ENCODE data around the gene CNTNAP4.

Gene CNTNAP4

DNA sequence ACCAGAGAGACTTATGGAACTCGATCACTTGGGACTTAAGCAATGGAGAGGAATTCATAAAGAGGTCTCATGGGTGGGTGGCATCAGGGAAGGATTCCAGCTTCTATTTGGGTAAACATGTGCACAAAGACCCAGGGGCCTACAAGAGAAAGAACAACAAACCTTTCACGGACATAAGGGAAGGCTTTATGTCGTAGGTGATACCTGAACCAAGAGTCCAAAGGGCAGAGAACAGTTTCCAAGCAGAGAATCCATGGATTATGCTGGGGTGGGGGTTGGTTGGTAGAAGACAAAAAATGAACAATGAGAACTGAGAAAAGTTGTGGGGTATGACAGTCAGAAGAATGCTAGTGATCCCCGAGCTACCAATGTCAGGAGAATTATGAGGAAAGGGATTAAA, 119.8 kb downstream of the CNTNAP4 start:
- no peaks in the 10 kb centered on the region for H3K27me3 ChIP-seq (ENCODE audit: low read depth, low read length)
- no peaks in the 10 kb centered on the region for H3K9me3 ChIP-seq (ENCODE audit: control insufficient read depth in 1 of 2, low read length in 2 of 2)
- H3K4me3 ChIP-seq (ENCODE audit: low read depth in 1 of 2, low read length in 2 of 2) = no peak overlapping the region
- H3K27ac ChIP-seq (ENCODE audit: low read length) = no peak overlapping the region
- H3K36me3 ChIP-seq (ENCODE audit: control insufficient read depth in 1 of 2, insufficient read depth in 2 of 2, low read length in 2 of 2) = no peaks in the 10 kb centered on the region
- no peaks in the 10 kb centered on the region for H3K4me1 ChIP-seq (ENCODE audit: control insufficient read depth in 1 of 2, insufficient read depth in 2 of 2, low read length in 2 of 2)

DNA sequence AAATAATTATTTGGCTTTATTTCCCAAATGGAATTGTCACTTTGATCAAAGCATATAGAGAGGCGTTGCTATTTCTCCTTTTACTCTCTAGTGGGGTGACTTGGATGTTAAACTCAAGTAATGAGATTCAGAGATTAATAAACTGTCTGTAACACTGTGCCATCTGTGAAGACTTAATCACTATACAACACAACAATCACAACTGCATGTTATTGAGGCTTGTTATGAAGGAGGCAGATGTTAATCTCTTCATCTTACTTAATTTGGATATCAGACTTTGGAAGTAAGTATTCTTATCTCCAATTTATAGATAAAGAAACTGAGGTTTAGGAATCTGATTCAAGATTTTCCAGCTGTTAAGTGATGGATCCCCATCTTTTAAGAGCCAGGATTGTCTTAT, 132.5 kb downstream of the CNTNAP4 start:
- H3K4me1 ChIP-seq (ENCODE audit: control insufficient read depth in 1 of 2, insufficient read depth in 2 of 2, low read length in 2 of 2) = no peaks in the 10 kb centered on the region
- H3K9me3 ChIP-seq (ENCODE audit: control insufficient read depth in 1 of 2, low read length in 2 of 2) = peaks cover 0 to 5% of the 10 kb centered on the region in 2 donors
- no peaks in the 10 kb centered on the region for H3K36me3 ChIP-seq (ENCODE audit: control insufficient read depth in 1 of 2, insufficient read depth in 2 of 2, low read length in 2 of 2)
- no peak overlapping the region for H3K27ac ChIP-seq (ENCODE audit: low read length)
- H3K27me3 ChIP-seq (ENCODE audit: low read depth, low read length) = no peaks in the 10 kb centered on the region
- no peak overlapping the region for H3K4me3 ChIP-seq (ENCODE audit: low read depth in 1 of 2, low read length in 2 of 2)

DNA sequence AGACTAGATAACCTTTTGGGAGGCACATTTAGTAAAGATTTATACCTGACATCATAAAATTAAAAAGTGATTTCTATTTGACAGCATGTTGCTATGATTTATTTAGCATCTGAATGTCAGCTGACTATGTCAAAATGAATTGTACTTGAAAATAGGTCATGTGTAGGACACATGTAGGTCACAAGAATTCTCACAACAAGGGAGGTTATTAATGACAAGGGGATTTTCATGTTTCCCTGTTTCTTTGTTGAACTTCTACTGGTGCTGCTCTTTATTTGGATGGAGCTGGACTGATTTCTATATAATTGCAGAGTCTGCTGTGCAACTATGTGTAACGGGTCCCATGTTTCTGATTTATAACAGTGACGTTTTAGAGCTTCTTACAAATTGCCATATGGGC, 144.4 kb downstream of the CNTNAP4 start:
- Histone ChIP-seq H3K36me3 (ENCODE audit: control insufficient read depth in 1 of 2, insufficient read depth in 2 of 2, low read length in 2 of 2) (no peaks in the 10 kb centered on the region), H3K4me3 (ENCODE audit: low read depth in 1 of 2, low read length in 2 of 2) (no peak overlapping the region), H3K4me1 (ENCODE audit: control insufficient read depth in 1 of 2, insufficient read depth in 2 of 2, low read length in 2 of 2) (no peaks in the 10 kb centered on the region), H3K9me3 (ENCODE audit: control insufficient read depth in 1 of 2, low read length in 2 of 2) (peaks cover 0 to 7% of the 10 kb centered on the region in 2 donors), H3K27me3 (ENCODE audit: low read depth, low read length) (no peaks in the 10 kb centered on the region), H3K27ac (ENCODE audit: low read length) (no peak overlapping the region)

DNA sequence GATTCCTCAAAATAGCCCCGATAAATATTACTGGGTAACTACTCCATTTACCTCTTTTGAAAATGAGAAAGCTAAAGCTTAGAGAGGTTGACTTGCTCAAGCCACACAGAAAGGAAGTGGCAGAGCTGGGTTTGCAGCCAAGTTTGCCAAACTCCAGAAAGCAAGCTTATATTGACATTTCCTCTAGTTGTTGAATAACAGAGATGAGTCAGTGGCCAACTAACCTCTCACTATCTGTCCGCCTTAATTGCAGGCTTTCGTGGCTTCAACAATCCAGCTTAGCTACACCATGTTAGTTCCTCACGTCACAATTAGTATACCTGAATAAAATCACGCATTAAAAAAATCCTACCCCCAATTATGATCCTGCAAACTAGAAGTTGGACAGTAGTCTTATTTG, 151.7 kb downstream of the CNTNAP4 start:
- Histone ChIP-seq H3K9me3 (ENCODE audit: control insufficient read depth in 1 of 2, low read length in 2 of 2) (no peaks in the 10 kb centered on the region), H3K36me3 (ENCODE audit: control insufficient read depth in 1 of 2, insufficient read depth in 2 of 2, low read length in 2 of 2) (no peaks in the 10 kb centered on the region), H3K4me3 (ENCODE audit: low read depth in 1 of 2, low read length in 2 of 2) (no peak overlapping the region), H3K4me1 (ENCODE audit: control insufficient read depth in 1 of 2, insufficient read depth in 2 of 2, low read length in 2 of 2) (no peaks in the 10 kb centered on the region), H3K27ac (ENCODE audit: low read length) (no peak overlapping the region), H3K27me3 (ENCODE audit: low read depth, low read length) (no peaks in the 10 kb centered on the region)

DNA sequence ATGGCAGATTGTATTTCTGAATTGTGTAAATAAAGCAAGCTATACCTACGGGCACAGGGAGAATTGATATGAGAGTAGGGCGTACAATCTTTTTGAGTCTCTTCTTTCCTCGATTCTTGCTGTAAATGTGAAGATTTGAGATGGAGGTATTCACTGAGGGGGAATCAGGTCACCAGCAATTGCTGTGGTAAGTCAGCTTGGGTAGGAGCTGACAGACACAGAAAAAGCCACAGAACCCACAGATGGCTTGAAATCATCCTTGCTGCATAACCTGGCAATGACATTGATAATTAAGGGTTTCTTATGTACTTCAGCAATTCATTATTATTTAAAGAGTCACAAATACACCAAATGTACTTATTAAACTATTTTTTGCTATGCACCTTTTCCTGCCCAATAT, 164.2 kb downstream of the CNTNAP4 start:
- no peak overlapping the region for H3K27ac ChIP-seq (ENCODE audit: low read length)

DNA sequence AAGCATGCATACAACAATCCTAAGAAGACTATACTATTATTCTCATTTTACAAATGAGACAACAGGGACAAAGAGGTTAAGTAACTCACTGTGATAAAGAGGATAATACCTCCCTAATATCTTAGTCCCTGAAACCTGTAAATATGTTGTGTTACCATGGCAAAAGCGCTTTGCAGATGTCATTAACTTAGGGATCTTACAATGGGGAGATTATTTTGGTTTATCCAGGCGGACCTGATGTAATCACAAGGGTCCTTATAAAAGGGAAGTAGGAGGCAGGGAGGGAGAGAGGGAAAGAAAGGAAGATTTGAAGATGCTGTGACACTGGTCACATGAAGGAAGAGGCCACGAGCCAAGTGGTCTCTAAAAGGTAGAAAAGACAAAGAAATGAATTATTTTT, 164.7 kb downstream of the CNTNAP4 start:
- no peaks in the 10 kb centered on the region for H3K4me1 ChIP-seq (ENCODE audit: control insufficient read depth in 1 of 2, insufficient read depth in 2 of 2, low read length in 2 of 2)
- no peaks in the 10 kb centered on the region for H3K9me3 ChIP-seq (ENCODE audit: control insufficient read depth in 1 of 2, low read length in 2 of 2)
- no peak overlapping the region for H3K4me3 ChIP-seq (ENCODE audit: low read depth in 1 of 2, low read length in 2 of 2)
- H3K36me3 ChIP-seq (ENCODE audit: control insufficient read depth in 1 of 2, insufficient read depth in 2 of 2, low read length in 2 of 2) = no peaks in the 10 kb centered on the region
- H3K27ac ChIP-seq (ENCODE audit: low read length) = no peak overlapping the region
- no peaks in the 10 kb centered on the region for H3K27me3 ChIP-seq (ENCODE audit: low read depth, low read length)

More for the DNA sequence above, 164.2 kb downstream of the CNTNAP4 start:
- Histone ChIP-seq H3K9me3 (ENCODE audit: control insufficient read depth in 1 of 2, low read length in 2 of 2) (no peaks in the 10 kb centered on the region), H3K36me3 (ENCODE audit: control insufficient read depth in 1 of 2, insufficient read depth in 2 of 2, low read length in 2 of 2) (no peaks in the 10 kb centered on the region), H3K4me1 (ENCODE audit: control insufficient read depth in 1 of 2, insufficient read depth in 2 of 2, low read length in 2 of 2) (no peaks in the 10 kb centered on the region), H3K4me3 (ENCODE audit: low read depth in 1 of 2, low read length in 2 of 2) (no peak overlapping the region), H3K27me3 (ENCODE audit: low read depth, low read length) (no peaks in the 10 kb centered on the region)

DNA sequence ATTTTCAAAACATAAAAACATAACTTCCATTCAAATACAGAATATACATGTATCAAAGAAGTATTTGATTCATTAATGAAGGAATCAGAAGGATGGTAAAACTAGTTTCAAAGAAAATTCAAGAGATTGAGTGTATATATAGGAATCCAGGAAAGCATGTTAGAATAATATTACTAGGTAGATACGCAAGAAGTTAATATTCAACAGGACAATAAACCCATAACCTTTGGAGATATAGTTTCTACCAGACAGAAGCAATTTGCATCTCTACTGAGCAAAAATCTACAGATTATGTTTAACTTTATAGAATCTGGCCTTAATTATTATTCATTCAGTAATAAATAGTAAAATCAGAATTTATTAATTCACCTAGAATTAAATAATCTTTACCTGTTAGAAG, 166.8 kb downstream of the CNTNAP4 start:
- Histone ChIP-seq H3K9me3 (ENCODE audit: control insufficient read depth in 1 of 2, low read length in 2 of 2) (no peaks in the 10 kb centered on the region), H3K4me1 (ENCODE audit: control insufficient read depth in 1 of 2, insufficient read depth in 2 of 2, low read length in 2 of 2) (no peaks in the 10 kb centered on the region), H3K27me3 (ENCODE audit: low read depth, low read length) (no peaks in the 10 kb centered on the region), H3K27ac (ENCODE audit: low read length) (no peak overlapping the region), H3K36me3 (ENCODE audit: control insufficient read depth in 1 of 2, insufficient read depth in 2 of 2, low read length in 2 of 2) (no peaks in the 10 kb centered on the region), H3K4me3 (ENCODE audit: low read depth in 1 of 2, low read length in 2 of 2) (no peak overlapping the region)

DNA sequence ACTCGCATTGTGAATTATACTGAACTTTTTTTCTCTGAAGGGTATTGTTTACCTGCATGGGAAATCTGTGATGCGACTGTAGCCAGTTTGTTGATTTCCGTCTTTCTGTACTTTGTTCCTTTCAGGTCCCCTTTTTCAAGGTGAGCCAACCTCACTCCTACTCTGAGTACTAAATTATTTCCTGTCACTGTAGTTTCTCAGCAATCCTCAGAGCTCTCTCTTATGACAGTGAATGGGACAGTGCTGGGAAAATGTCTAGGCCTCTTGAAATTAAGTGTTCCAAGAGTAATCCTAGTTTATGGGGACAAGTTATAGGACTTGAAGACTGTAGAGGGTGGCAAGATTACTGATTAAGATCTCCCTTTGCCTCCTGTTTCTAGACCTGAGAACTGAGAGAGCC, 167.6 kb downstream of the CNTNAP4 start:
- Histone ChIP-seq H3K4me1 (ENCODE audit: control insufficient read depth in 1 of 2, insufficient read depth in 2 of 2, low read length in 2 of 2) (no peaks in the 10 kb centered on the region), H3K27ac (ENCODE audit: low read length) (no peak overlapping the region), H3K36me3 (ENCODE audit: control insufficient read depth in 1 of 2, insufficient read depth in 2 of 2, low read length in 2 of 2) (no peaks in the 10 kb centered on the region), H3K4me3 (ENCODE audit: low read depth in 1 of 2, low read length in 2 of 2) (no peak overlapping the region), H3K27me3 (ENCODE audit: low read depth, low read length) (no peaks in the 10 kb centered on the region), H3K9me3 (ENCODE audit: control insufficient read depth in 1 of 2, low read length in 2 of 2) (no peaks in the 10 kb centered on the region)

DNA sequence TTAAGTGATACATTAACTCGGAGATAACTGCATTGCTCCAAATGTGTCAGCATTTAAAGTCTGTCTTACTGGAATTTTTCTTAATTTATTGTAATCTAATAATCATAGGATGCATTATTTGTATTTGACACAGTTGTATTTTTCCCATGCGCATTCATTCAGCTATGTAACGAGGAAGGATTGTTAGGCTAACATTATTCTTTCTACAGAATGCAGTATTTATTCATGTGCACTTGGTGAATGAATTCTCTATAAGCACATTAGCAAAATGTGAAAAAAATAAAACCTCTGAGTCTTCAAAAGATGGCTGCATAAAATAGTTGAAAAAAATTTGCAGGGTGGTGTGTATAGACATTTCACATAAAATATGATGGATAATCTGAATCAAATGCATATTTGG, 168.6 kb downstream of the CNTNAP4 start:
- Histone ChIP-seq H3K36me3 (ENCODE audit: control insufficient read depth in 1 of 2, insufficient read depth in 2 of 2, low read length in 2 of 2) (no peaks in the 10 kb centered on the region), H3K27me3 (ENCODE audit: low read depth, low read length) (no peaks in the 10 kb centered on the region), H3K27ac (ENCODE audit: low read length) (no peak overlapping the region), H3K4me3 (ENCODE audit: low read depth in 1 of 2, low read length in 2 of 2) (no peak overlapping the region), H3K9me3 (ENCODE audit: control insufficient read depth in 1 of 2, low read length in 2 of 2) (no peaks in the 10 kb centered on the region), H3K4me1 (ENCODE audit: control insufficient read depth in 1 of 2, insufficient read depth in 2 of 2, low read length in 2 of 2) (no peaks in the 10 kb centered on the region)

DNA sequence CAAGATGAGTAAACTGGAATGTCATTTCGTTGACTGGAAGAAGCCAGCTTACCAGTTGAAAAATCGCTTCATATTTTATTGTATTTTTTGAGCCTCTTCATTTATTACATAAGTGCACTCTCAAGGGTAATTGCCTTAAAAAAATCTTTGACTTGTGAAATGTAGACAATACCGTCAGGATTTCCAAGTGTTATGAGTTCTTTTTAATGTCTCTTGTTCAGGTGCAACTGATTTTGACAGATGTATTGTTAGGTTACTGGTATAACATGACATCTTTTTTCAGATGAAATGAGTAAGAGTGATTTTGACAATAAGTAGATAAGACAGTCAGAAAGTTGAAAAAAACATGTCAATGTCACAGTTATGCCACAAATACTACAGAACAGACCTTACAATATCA, 169.1 kb downstream of the CNTNAP4 start:
- H3K9me3 ChIP-seq (ENCODE audit: control insufficient read depth in 1 of 2, low read length in 2 of 2) = no peaks in the 10 kb centered on the region
- H3K36me3 ChIP-seq (ENCODE audit: control insufficient read depth in 1 of 2, insufficient read depth in 2 of 2, low read length in 2 of 2) = no peaks in the 10 kb centered on the region
- H3K27me3 ChIP-seq (ENCODE audit: low read depth, low read length) = no peaks in the 10 kb centered on the region
- H3K4me3 ChIP-seq (ENCODE audit: low read depth in 1 of 2, low read length in 2 of 2) = no peak overlapping the region
- no peak overlapping the region for H3K27ac ChIP-seq (ENCODE audit: low read length)
- H3K4me1 ChIP-seq (ENCODE audit: control insufficient read depth in 1 of 2, insufficient read depth in 2 of 2, low read length in 2 of 2) = no peaks in the 10 kb centered on the region

DNA sequence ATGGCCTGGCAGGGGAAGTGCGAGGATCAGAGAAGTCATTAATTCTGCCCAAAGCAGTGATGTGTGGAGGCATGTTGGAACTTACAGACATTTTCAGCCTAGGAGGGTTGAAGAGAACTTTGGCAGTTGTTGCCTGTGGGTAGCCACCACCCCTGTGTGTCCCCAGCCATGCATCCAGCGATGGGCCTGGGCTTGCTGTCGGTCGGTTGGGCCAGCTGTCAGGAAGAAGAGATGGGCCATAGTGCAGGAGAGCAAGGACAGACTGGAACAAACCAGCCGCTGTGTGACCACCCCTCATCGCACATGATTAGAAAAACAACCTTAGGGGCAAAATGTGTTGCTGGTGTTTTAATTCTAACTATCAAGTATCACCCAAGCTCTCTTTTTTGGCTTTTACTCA, 173.7 kb downstream of the CNTNAP4 start:
- Histone ChIP-seq H3K36me3 (ENCODE audit: control insufficient read depth in 1 of 2, insufficient read depth in 2 of 2, low read length in 2 of 2) (no peaks in the 10 kb centered on the region), H3K27ac (ENCODE audit: low read length) (no peak overlapping the region), H3K4me1 (ENCODE audit: control insufficient read depth in 1 of 2, insufficient read depth in 2 of 2, low read length in 2 of 2) (no peaks in the 10 kb centered on the region), H3K9me3 (ENCODE audit: control insufficient read depth in 1 of 2, low read length in 2 of 2) (no peaks in the 10 kb centered on the region), H3K4me3 (ENCODE audit: low read depth in 1 of 2, low read length in 2 of 2) (no peak overlapping the region), H3K27me3 (ENCODE audit: low read depth, low read length) (no peaks in the 10 kb centered on the region)

DNA sequence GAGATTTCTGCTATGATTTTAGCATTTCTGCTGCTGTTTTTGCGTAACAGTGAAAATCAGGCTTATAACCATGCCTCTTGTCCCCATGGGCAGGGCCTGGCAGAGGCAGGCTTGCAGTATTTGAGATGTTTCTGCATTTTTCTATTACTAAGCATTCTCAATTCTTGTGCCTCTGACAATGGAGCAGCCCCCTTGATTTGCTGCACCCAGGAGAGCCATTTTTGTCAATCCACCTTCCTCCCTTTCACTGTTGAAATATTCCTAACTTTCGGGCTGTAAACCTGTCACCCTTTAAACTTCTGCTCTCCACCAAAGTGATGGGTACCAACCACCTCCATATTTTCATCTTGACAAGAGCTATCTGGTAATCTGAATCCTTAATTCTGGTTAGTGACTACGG, 178.1 kb downstream of the CNTNAP4 start:
- H3K9me3 ChIP-seq (ENCODE audit: control insufficient read depth in 1 of 2, low read length in 2 of 2) = no peaks in the 10 kb centered on the region
- no peak overlapping the region for H3K27ac ChIP-seq (ENCODE audit: low read length)
- no peaks in the 10 kb centered on the region for H3K4me1 ChIP-seq (ENCODE audit: control insufficient read depth in 1 of 2, insufficient read depth in 2 of 2, low read length in 2 of 2)
- H3K27me3 ChIP-seq (ENCODE audit: low read depth, low read length) = no peaks in the 10 kb centered on the region
- H3K36me3 ChIP-seq (ENCODE audit: control insufficient read depth in 1 of 2, insufficient read depth in 2 of 2, low read length in 2 of 2) = no peaks in the 10 kb centered on the region
- H3K4me3 ChIP-seq (ENCODE audit: low read depth in 1 of 2, low read length in 2 of 2) = no peak overlapping the region

Data from muscle layer of duodenum (tissue), 2 donors.